ENCODE measurements around the gene RELN. TPM values are rescaled to one million over a fixed set of nuclear protein-coding genes. Genes with fewer than 3 reads are reported as not detected.

RELN gene
- total RNA-seq, 1 donor from 2014 or later: 7.4 TPM

- H3K27ac ChIP-seq: no peak overlapping the region
- H3K4me1 ChIP-seq: no peaks in the 10 kb centered on the region
- H3K27me3 ChIP-seq: no peaks in the 10 kb centered on the region
- no peak for TF ChIP-seq POLR2A (IDR thresholded peaks at IDR 0.05)
- no peak for TF ChIP-seq CTCF (IDR thresholded peaks at IDR 0.05)
- no peak for TF ChIP-seq POLR2AphosphoS5 (IDR thresholded peaks at IDR 0.05; ENCODE audit: insufficient read depth in 1 of 2, low read depth in 1 of 2)
- no peak for DNase-seq (ENCODE audit: extremely low spot score in 2 of 2)
- H3K36me3 ChIP-seq: no peaks in the 10 kb centered on the region
- H3K4me3 ChIP-seq: no peak overlapping the region
- no peaks in the 10 kb centered on the region for H3K9me3 ChIP-seq
- intact Hi-C loops (cut with DNase I): no loop called here
These were observed 101.4 kb downstream of the RELN start for GRCh38 chr7:103887853-103888602.

DNA sequence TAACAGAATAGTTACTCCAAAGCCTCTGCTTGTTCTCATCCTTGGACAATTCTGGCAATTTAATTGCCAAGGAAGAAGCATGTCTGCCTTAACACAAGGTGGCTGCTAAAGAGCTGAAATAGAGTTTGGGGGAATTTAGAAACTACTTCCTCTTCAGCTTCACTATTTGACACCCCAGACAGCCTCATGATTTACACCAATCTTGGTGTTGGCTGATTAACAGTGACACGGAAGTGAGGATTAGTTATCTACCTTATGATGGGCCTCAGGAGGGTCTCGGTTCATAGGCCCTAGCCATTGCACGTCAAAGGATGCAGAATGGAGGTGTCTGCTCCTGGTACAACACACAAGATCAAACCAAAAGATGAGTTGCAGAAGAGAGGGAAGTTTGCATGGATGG, 102.4 kb downstream of the RELN start:
- intact Hi-C loops (cut with DNase I): no loop called here
- no peaks in the 10 kb centered on the region for H3K27me3 ChIP-seq
- no peaks in the 10 kb centered on the region for H3K4me1 ChIP-seq
- H3K36me3 ChIP-seq: no peaks in the 10 kb centered on the region
- no peak for DNase-seq (ENCODE audit: extremely low spot score in 2 of 2)
- H3K4me3 ChIP-seq: no peak overlapping the region
- no peaks in the 10 kb centered on the region for H3K9me3 ChIP-seq
- no peak overlapping the region for H3K27ac ChIP-seq
- TF ChIP-seq POLR2A (IDR thresholded peaks at IDR 0.05): no peak
- no peak for TF ChIP-seq POLR2AphosphoS5 (IDR thresholded peaks at IDR 0.05; ENCODE audit: insufficient read depth in 1 of 2, low read depth in 1 of 2)
- no peak for TF ChIP-seq CTCF (IDR thresholded peaks at IDR 0.05)

- Histone ChIP-seq H3K27ac (no peak overlapping the region), H3K9me3 (no peaks in the 10 kb centered on the region), H3K27me3 (no peaks in the 10 kb centered on the region), H3K4me1 (no peaks in the 10 kb centered on the region), H3K4me3 (no peak overlapping the region), H3K36me3 (no peaks in the 10 kb centered on the region)
- DNase-seq (ENCODE audit: extremely low spot score in 2 of 2): no peak
- intact Hi-C loops (cut with DNase I): no loop called here
- no peak for TF ChIP-seq POLR2A (IDR thresholded peaks at IDR 0.05)
- TF ChIP-seq CTCF (IDR thresholded peaks at IDR 0.05): no peak
- TF ChIP-seq POLR2AphosphoS5 (IDR thresholded peaks at IDR 0.05; ENCODE audit: insufficient read depth in 1 of 2, low read depth in 1 of 2): no peak
These were observed 109.4 kb downstream of the RELN start for GRCh38 chr7:103879928-103880600.

- no peaks in the 10 kb centered on the region for H3K36me3 ChIP-seq
- intact Hi-C loops (cut with DNase I): no loop called here
- TF ChIP-seq POLR2AphosphoS5 (IDR thresholded peaks at IDR 0.05; ENCODE audit: insufficient read depth in 1 of 2, low read depth in 1 of 2): no peak
- no peak for TF ChIP-seq CTCF (IDR thresholded peaks at IDR 0.05)
- no peak for TF ChIP-seq POLR2A (IDR thresholded peaks at IDR 0.05)
These were observed 110.0 kb downstream of the RELN start for GRCh38 chr7:103879411-103879810.

GRCh38 chr7:103877565-103877964, 111.9 kb downstream of the RELN start:
- Histone ChIP-seq H3K27me3 (no peaks in the 10 kb centered on the region), H3K27ac (no peak overlapping the region), H3K36me3 (no peaks in the 10 kb centered on the region), H3K9me3 (no peaks in the 10 kb centered on the region), H3K4me1 (no peaks in the 10 kb centered on the region), H3K4me3 (no peak overlapping the region)
- TF ChIP-seq POLR2AphosphoS5 (IDR thresholded peaks at IDR 0.05; ENCODE audit: insufficient read depth in 1 of 2, low read depth in 1 of 2) (no peak), CTCF (IDR thresholded peaks at IDR 0.05) (no peak)
- intact Hi-C loops (cut with DNase I): no loop called here
- DNase-seq (ENCODE audit: extremely low spot score in 2 of 2): no peak

More at GRCh38 chr7:103879411-103879810, 110.0 kb downstream of the RELN start:
- H3K27me3 ChIP-seq: no peaks in the 10 kb centered on the region
- H3K27ac ChIP-seq: no peak overlapping the region
- H3K4me3 ChIP-seq: no peak overlapping the region
- H3K9me3 ChIP-seq: no peaks in the 10 kb centered on the region
- no peak for DNase-seq (ENCODE audit: extremely low spot score in 2 of 2)
- H3K4me1 ChIP-seq: no peaks in the 10 kb centered on the region
